Measurements from ENCODE around the gene RNF186.
A peak's percentile ranks its signal among the peaks of the same experiment; 100 is the strongest.
"Not testable (repeated sequence)": the region's sequence is repeated elsewhere in the genome, so short reads cannot be mapped to it uniquely, and the experiment has no call there.

Gene RNF186

DNA sequence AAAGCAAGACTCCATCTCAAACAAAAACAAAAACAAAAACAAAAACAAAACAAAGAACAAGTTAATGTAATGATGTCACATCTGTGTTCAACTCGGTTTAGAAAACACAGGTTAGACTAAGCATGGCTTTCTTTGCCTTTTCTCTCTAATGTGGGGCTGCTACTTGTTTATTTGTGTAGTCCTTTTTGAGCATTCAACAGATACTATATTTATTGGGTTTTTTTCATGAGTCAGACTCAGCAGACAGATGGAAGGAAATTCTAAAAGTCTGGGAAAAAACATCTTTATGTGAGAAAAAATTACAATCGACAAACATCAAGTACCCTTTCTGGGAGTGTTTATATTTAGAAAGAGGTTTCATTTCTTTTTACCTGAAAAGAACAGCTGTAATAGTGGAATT is 44.8 kb upstream of the RNF186 start:
- peaks cover 0 to 7% (median 2%) of the 10 kb centered on the region in 5 experiments for H3K9me3 ChIP-seq (ENCODE audit: control extremely low read depth in 1 of 5, control insufficient read depth in 4 of 5, insufficient read depth in 2 of 5, low read depth in 1 of 5, low read length in 4 of 5)
- no peaks in the 10 kb centered on the region for H3K36me3 ChIP-seq (ENCODE audit: control insufficient read depth in 4 of 4, insufficient read depth in 4 of 4, low read length in 3 of 4)
- no peak for DNase-seq
- H3K27ac ChIP-seq (ENCODE audit: insufficient read depth in 1 of 2, low read depth in 1 of 2, low read length in 2 of 2, poor library complexity in 1 of 2, severe bottlenecking in 2 of 2): no peak overlapping the region
- POLR2A ChIA-PET: no interaction called here
- peaks cover 0 to 5% (median 0%) of the 10 kb centered on the region in 4 experiments for H3K4me1 ChIP-seq (ENCODE audit: control extremely low read depth in 1 of 4, control insufficient read depth in 4 of 4, insufficient read depth in 4 of 4, low read length in 3 of 4)
- 80% methylated on average over 1 of the region's 2 CpGs for WGBS (ENCODE audit: insufficient coverage)
- no peak overlapping the region for H3K4me3 ChIP-seq (ENCODE audit: control insufficient read depth in 1 of 7, extremely low read depth in 1 of 7, insufficient read depth in 4 of 7, low read depth in 2 of 7, low read length in 6 of 7)
- peaks cover 2 to 11% (median 5%) of the 10 kb centered on the region in 5 experiments for H3K27me3 ChIP-seq (replicated peaks in 2 of 5; ENCODE audit: control insufficient read depth in 4 of 5, insufficient read depth in 5 of 5, low read length in 4 of 5)
- CTCF ChIA-PET: no interaction called here

DNA sequence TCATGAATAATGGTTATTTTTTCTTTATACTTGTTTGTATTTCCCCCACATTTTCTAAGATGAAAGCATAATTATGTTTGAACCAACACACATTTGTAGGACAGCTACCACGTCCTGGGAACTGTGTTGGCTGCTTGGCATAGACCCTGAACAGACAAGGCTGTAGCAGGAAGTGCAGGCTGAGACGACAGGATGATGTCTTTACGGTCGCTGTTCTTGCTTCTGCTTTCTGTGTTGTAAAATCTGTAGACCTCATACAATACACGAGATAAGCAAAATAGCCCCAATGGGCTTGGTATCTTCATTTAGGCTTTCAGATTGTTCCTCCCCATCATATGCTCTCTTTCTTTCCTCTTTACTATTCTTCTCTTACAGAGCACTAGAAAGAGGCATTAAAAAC is 43.8 kb upstream of the RNF186 start:
- ChIA-PET CTCF (no interaction called here), POLR2A (no interaction called here)
- peak in 2 of 3 donors; percentile 57 to 72 for DNase-seq
- H3K27me3 ChIP-seq (replicated peaks in 2 of 5; ENCODE audit: control insufficient read depth in 4 of 5, insufficient read depth in 5 of 5, low read length in 4 of 5): peaks cover 0 to 9% (median 2%) of the 10 kb centered on the region in 5 experiments
- H3K36me3 ChIP-seq (ENCODE audit: control insufficient read depth in 4 of 4, insufficient read depth in 4 of 4, low read length in 3 of 4): no peaks in the 10 kb centered on the region
- H3K4me3 ChIP-seq (ENCODE audit: control insufficient read depth in 1 of 7, extremely low read depth in 1 of 7, insufficient read depth in 4 of 7, low read depth in 2 of 7, low read length in 6 of 7): no peak overlapping the region
- H3K27ac ChIP-seq (ENCODE audit: insufficient read depth in 1 of 2, low read depth in 1 of 2, low read length in 2 of 2, poor library complexity in 1 of 2, severe bottlenecking in 2 of 2): no peak overlapping the region
- peaks cover 0 to 7% (median 2%) of the 10 kb centered on the region in 5 experiments for H3K9me3 ChIP-seq (ENCODE audit: control extremely low read depth in 1 of 5, control insufficient read depth in 4 of 5, insufficient read depth in 2 of 5, low read depth in 1 of 5, low read length in 4 of 5)
- H3K4me1 ChIP-seq (ENCODE audit: control extremely low read depth in 1 of 4, control insufficient read depth in 4 of 4, insufficient read depth in 4 of 4, low read length in 3 of 4): peaks cover 0 to 5% (median 0%) of the 10 kb centered on the region in 4 experiments
- WGBS (ENCODE audit: insufficient coverage): 0% methylated on average over 2 of the region's 5 CpGs

DNA sequence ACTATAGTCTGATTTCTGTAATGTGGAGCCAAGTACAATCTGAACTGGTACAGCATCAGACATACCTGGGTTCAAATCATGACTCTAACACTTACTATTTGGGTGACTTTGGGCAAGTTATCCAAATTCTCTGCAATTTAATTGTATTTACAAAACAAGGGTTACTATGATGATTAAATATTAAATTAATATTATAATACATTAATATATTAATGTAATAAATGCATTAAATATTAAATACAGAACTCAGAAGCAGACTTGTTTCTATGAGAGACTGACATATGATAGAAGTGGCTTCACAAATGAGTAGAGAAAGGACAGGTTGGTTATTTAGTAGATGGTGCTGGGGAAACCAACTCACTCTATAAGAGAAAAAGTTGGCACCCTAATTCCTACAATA is 39.8 kb upstream of the RNF186 start:
- CTCF ChIA-PET: interaction anchor here (0.6 kb wide), 1 partner anchor 1015 kb away, joined by 3 read pairs; no protein-coding TSS in a partner anchor

DNA sequence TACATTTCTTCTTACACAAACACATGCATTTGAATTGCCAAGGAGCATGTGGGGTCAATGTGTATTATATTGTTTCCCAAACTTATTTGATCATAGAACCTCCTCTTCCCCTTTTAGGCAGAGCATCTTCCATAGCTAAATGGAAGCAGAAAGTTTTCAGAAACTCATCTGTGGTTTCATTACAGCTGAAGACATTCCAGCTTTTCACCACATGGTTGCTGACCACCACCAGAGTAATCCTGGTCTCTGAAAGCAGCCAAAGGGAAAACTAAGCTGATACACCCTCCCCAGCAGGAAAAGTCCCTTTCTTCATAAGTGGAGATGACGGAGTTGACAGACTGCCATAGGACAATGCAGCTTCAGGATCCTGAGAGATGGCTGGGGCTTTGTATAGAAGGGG is 37.0 kb upstream of the RNF186 start:
- no peak overlapping the region for H3K27ac ChIP-seq (ENCODE audit: insufficient read depth in 1 of 2, low read depth in 1 of 2, low read length in 2 of 2, poor library complexity in 1 of 2, severe bottlenecking in 2 of 2)
- H3K9me3 ChIP-seq (ENCODE audit: control extremely low read depth in 1 of 5, control insufficient read depth in 4 of 5, insufficient read depth in 2 of 5, low read depth in 1 of 5, low read length in 4 of 5): no peaks in the 10 kb centered on the region
- DNase-seq: no peak
- WGBS (ENCODE audit: insufficient coverage): 100% methylated on average over 1 of the region's 1 CpG
- no peak overlapping the region for H3K4me3 ChIP-seq (ENCODE audit: control insufficient read depth in 1 of 7, extremely low read depth in 1 of 7, insufficient read depth in 4 of 7, low read depth in 2 of 7, low read length in 6 of 7)
- H3K27me3 ChIP-seq (replicated peaks in 2 of 5; ENCODE audit: control insufficient read depth in 4 of 5, insufficient read depth in 5 of 5, low read length in 4 of 5): peaks cover 0 to under 1% (median 0%) of the 10 kb centered on the region in 5 experiments
- ChIA-PET POLR2A (no interaction called here), CTCF (no interaction called here)
- no peaks in the 10 kb centered on the region for H3K36me3 ChIP-seq (ENCODE audit: control insufficient read depth in 4 of 4, insufficient read depth in 4 of 4, low read length in 3 of 4)
- no peaks in the 10 kb centered on the region for H3K4me1 ChIP-seq (ENCODE audit: control extremely low read depth in 1 of 4, control insufficient read depth in 4 of 4, insufficient read depth in 4 of 4, low read length in 3 of 4)

More for the DNA sequence above, 39.8 kb upstream of the RNF186 start:
- POLR2A ChIA-PET: no interaction called here
- no peak for DNase-seq
- peaks cover 0 to 5% (median 0%) of the 10 kb centered on the region in 4 experiments for H3K4me1 ChIP-seq (ENCODE audit: control extremely low read depth in 1 of 4, control insufficient read depth in 4 of 4, insufficient read depth in 4 of 4, low read length in 3 of 4)
- H3K36me3 ChIP-seq (ENCODE audit: control insufficient read depth in 4 of 4, insufficient read depth in 4 of 4, low read length in 3 of 4): no peaks in the 10 kb centered on the region
- no peaks in the 10 kb centered on the region for H3K9me3 ChIP-seq (ENCODE audit: control extremely low read depth in 1 of 5, control insufficient read depth in 4 of 5, insufficient read depth in 2 of 5, low read depth in 1 of 5, low read length in 4 of 5)
- no peak overlapping the region for H3K27ac ChIP-seq (ENCODE audit: insufficient read depth in 1 of 2, low read depth in 1 of 2, low read length in 2 of 2, poor library complexity in 1 of 2, severe bottlenecking in 2 of 2)
- no peak overlapping the region for H3K4me3 ChIP-seq (ENCODE audit: control insufficient read depth in 1 of 7, extremely low read depth in 1 of 7, insufficient read depth in 4 of 7, low read depth in 2 of 7, low read length in 6 of 7)
- H3K27me3 ChIP-seq (replicated peaks in 2 of 5; ENCODE audit: control insufficient read depth in 4 of 5, insufficient read depth in 5 of 5, low read length in 4 of 5): peaks cover 0 to 2% (median 0%) of the 10 kb centered on the region in 5 experiments

DNA sequence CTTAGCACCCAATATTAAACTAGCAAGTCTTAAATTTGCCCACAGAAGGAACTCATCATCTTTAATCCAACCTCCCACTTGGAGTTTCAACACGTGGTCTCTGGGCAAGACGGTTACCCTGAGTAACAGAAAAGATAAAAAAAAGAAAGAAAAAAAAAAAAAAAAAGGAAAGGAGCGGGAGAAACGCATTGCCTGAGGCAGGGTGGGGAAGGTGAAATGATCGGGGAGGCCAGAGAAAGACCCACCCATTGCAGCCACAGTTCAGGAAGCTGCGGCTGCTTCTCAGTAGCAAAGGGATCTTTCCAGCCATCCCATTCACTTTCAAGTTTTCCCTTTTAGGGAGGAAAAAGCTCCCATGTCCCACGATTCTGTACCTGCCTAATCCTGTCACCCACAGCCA is 35.1 kb upstream of the RNF186 start:
- Histone ChIP-seq H3K36me3 (ENCODE audit: control insufficient read depth in 4 of 4, insufficient read depth in 4 of 4, low read length in 3 of 4) (no peaks in the 10 kb centered on the region), H3K27ac (ENCODE audit: insufficient read depth in 1 of 2, low read depth in 1 of 2, low read length in 2 of 2, poor library complexity in 1 of 2, severe bottlenecking in 2 of 2) (no peak overlapping the region), H3K4me1 (ENCODE audit: control extremely low read depth in 1 of 4, control insufficient read depth in 4 of 4, insufficient read depth in 4 of 4, low read length in 3 of 4) (peaks cover 0 to 1% (median 0%) of the 10 kb centered on the region in 4 experiments), H3K27me3 (replicated peaks in 2 of 5; ENCODE audit: control insufficient read depth in 4 of 5, insufficient read depth in 5 of 5, low read length in 4 of 5) (peaks cover 0 to 6% (median 2%) of the 10 kb centered on the region in 5 experiments), H3K4me3 (ENCODE audit: control insufficient read depth in 1 of 7, extremely low read depth in 1 of 7, insufficient read depth in 4 of 7, low read depth in 2 of 7, low read length in 6 of 7) (no peak overlapping the region), H3K9me3 (ENCODE audit: control extremely low read depth in 1 of 5, control insufficient read depth in 4 of 5, insufficient read depth in 2 of 5, low read depth in 1 of 5, low read length in 4 of 5) (no peaks in the 10 kb centered on the region)
- ChIA-PET CTCF (no interaction called here), POLR2A (interaction anchor here (0.6 kb wide), 1 partner anchor 11 kb away, joined by 4 read pairs; no protein-coding TSS in a partner anchor)
- 67% methylated on average over 4 of the region's 7 CpGs for WGBS (ENCODE audit: insufficient coverage)
- DNase-seq: no peak

DNA sequence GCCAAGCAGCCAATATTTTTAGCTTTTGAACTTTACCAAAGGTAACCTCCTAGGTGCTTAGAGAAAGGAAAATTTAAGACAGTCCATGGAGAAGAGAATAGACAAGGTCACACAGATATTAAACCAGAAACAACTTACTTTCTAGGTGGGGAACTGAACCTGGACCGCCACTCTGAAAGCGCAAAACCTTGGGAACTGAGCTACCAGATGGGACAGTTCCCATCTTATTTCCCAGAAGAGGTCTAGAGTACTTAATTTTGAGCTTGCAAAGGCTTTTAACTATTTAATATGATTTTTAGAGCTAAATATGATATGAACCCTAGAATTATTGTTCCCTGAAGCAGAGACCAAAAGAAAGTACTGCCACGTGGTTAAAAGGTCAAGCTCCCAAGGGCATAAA is 34.2 kb upstream of the RNF186 start:
- POLR2A ChIA-PET: not testable (repeated sequence)
- CTCF ChIA-PET: interaction anchor here (0.9 kb wide), 1 partner anchor 10 kb away, joined by 3 read pairs; no protein-coding TSS in a partner anchor

DNA sequence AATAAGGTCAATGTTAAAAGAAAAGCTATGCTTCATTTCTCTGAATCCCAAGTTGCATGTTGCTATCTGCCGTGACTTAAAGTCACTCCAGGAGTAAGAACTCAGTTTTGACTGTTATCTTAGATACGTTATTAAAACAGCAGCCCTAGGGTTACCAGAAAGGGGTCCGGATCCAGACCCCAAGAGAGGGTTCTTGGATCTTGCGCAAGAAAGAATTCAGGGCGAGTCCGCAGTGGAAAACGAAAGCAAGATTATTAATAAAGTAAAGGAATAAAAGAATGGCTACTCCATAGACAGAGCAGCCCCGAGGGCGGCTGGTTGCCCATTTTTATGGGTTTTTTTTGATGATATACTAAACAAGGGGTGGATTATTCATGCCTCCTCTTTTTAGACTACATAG is 32.3 kb upstream of the RNF186 start:
- H3K4me1 ChIP-seq (ENCODE audit: control extremely low read depth in 1 of 4, control insufficient read depth in 4 of 4, insufficient read depth in 4 of 4, low read length in 3 of 4); H3K36me3 ChIP-seq (ENCODE audit: control insufficient read depth in 4 of 4, insufficient read depth in 4 of 4, low read length in 3 of 4); POLR2A ChIA-PET; H3K27me3 ChIP-seq (replicated peaks in 2 of 5; ENCODE audit: control insufficient read depth in 4 of 5, insufficient read depth in 5 of 5, low read length in 4 of 5); DNase-seq; H3K9me3 ChIP-seq (ENCODE audit: control extremely low read depth in 1 of 5, control insufficient read depth in 4 of 5, insufficient read depth in 2 of 5, low read depth in 1 of 5, low read length in 4 of 5); CTCF ChIA-PET; H3K4me3 ChIP-seq (ENCODE audit: control insufficient read depth in 1 of 7, extremely low read depth in 1 of 7, insufficient read depth in 4 of 7, low read depth in 2 of 7, low read length in 6 of 7); H3K27ac ChIP-seq (ENCODE audit: insufficient read depth in 1 of 2, low read depth in 1 of 2, low read length in 2 of 2, poor library complexity in 1 of 2, severe bottlenecking in 2 of 2): not testable (repeated sequence)
- WGBS (ENCODE audit: insufficient coverage): 88% methylated on average over 9 of the region's 9 CpGs

More for the DNA sequence above, 34.2 kb upstream of the RNF186 start:
- H3K4me3 ChIP-seq (ENCODE audit: control insufficient read depth in 1 of 7, extremely low read depth in 1 of 7, insufficient read depth in 4 of 7, low read depth in 2 of 7, low read length in 6 of 7); H3K36me3 ChIP-seq (ENCODE audit: control insufficient read depth in 4 of 4, insufficient read depth in 4 of 4, low read length in 3 of 4); DNase-seq; H3K27ac ChIP-seq (ENCODE audit: insufficient read depth in 1 of 2, low read depth in 1 of 2, low read length in 2 of 2, poor library complexity in 1 of 2, severe bottlenecking in 2 of 2); H3K27me3 ChIP-seq (replicated peaks in 2 of 5; ENCODE audit: control insufficient read depth in 4 of 5, insufficient read depth in 5 of 5, low read length in 4 of 5); H3K9me3 ChIP-seq (ENCODE audit: control extremely low read depth in 1 of 5, control insufficient read depth in 4 of 5, insufficient read depth in 2 of 5, low read depth in 1 of 5, low read length in 4 of 5); H3K4me1 ChIP-seq (ENCODE audit: control extremely low read depth in 1 of 4, control insufficient read depth in 4 of 4, insufficient read depth in 4 of 4, low read length in 3 of 4): not testable (repeated sequence)
- 97% methylated on average over 3 of the region's 3 CpGs for WGBS (ENCODE audit: insufficient coverage)

Data from common myeloid progenitor, CD34-positive (primary cell).